Ramos (cell line): Measurements from ENCODE around the gene FARSB.

Source experiments
- in situ Hi-C: fragments of 300-500 bp; cut with MboI; formaldehyde crosslinking; loops from one replicate; pipeline ENCODE4 v1.14.3; 2022; ENCODE audit warnings: low sequenced_read_pairs; ENCODE audit not compliant: unreplicated experiment

FARSB gene

DNA sequence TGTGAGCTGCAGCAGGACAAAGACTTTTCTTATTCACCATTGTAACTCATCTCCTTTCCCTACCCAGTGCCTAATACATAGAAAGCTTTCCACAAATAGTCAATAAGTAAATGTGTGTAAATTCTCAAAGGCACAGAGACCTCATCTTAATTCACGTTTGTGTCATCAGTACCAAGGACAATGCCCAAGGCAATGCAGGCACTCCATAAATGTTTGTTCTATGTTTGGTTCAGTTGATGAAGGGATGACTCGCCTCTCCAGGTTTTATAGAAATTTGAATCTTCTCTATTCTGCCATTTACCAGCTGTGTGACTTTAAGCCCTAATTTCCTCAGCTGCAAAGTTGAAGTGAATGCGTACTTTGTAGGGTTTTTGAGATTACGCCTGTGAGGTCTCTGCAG is 13.5 kb upstream of the FARSB start:
- in situ Hi-C loops, result no loop called here

DNA sequence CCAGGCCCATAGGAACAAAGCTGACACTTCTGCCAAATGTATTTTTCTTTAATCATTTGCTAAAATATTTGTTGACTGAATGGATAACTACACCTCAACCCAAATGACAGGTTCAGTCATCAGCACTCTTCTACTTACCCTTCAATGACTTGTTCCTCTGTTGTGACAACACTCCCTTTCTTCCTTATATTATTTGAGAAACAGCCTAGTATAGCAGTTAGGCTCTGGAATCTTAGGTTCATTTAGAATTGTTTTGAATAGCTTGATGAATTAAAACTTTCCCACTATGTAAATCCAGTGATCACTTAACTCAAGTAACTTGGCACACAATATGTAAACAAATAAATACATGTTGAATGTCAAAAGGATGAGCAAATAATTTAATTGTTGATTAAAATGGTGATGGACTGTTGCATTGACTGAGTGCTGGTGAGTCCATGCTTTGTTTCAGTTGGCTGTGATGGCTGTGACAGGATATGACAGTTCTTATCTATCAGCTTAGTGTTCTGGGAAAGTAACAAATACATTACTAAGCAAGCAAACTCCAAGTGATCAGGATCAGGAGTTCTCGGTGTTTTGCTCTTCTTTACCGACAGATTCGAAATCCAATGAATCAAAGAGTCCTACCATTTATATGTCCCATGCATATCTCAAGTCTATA is 12.7 kb upstream of the FARSB start:
- in situ Hi-C loops, result no loop called here

DNA sequence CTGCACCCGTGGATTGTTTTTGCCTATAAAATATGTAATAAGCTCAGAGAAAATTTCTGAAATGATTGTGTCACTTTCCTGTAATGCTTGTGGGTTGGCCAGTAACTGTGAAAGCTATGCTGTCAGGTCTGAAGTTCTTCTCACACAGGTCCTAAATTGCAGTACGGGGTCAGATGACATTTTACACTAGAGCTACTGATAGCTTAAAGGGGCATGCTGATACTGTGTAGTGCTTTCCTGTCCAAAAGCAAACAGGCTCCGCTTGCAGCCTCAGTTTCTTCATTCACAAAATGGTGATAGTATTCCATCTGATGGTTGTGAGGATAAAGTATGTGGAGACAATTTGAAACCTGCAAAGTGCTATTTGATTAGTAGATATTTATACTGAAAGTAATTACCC is 7.6 kb upstream of the FARSB start:
- in situ Hi-C loops, result no loop called here

GRCh38 chr2:222656526-222657446 is 894 bp upstream of the FARSB start:
- in situ Hi-C loops, result no loop called here

DNA sequence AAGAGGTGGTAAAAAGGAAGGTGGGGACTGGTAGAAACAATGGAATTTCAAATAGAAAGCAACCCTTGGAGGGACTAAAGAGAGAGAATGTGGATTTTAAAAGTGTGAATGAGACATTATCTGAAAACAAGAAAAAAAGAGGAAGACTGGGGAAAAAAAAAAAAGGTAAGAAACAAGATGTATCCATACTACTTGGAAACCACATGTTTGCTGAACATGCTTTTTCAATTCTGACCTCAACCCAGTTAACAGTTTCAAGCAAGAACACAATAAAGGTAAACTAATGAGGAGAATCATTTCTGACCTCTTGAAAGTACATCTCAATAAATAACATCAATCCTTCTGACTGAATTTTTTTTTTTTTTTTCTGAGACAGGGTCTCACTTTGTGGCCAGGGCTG is 2.6 kb downstream of the FARSB start:
- in situ Hi-C loops, result no loop called here

- in situ Hi-C loops, result no loop called here
These were observed 3.2 kb downstream of the FARSB start for GRCh38 chr2:222652491-222653255.

DNA sequence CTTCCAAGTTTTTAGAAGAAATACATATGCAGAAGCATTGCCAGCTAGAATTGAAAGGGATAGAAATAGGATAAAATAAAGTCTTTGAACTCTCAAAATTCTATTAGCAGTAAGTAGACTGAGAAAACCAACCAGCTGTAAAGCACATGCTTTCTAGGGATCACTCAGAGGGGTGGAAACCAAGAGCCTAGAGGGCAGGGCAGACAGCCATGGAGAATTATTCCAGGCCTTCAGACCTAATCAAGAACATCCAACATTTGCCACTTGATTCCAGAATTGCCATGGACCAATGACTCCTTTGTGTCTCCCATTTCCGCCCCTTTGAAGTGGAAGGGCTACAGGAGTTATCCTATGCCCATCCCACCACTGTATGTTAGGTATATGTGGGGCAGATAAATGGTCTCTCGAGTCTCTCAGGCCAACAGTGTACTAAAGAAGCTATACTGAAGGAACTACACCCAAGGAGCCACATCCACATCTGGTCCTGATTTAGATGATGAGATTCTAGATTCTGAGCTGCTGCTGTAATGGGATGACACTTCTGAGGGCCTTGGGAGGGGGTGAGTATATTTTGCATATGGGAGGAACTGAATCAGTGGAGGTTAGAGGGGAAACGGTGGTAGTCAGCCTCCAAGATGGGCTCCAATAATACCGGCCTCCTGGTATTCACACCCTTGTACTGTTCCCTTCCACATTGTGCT is 4.0 kb downstream of the FARSB start:
- in situ Hi-C loops, result no loop called here

DNA sequence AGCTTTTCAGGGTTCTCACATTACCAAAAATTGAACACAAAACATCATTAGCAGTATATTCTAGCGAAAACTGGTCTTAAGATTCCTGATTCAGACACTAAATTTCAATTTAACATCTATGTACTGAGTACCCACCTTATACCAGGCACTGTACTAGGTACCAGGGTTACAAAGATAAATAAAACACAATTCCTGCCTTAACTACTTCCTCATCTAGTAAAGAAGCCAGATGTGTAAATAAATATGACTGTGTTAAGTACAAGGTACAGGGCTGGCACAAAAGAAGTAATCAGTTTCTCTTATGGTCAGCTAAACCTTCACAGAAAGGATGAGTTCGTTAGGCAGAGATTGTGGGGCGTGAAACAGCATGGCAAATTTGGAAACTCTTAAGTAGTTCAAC is 6.1 kb downstream of the FARSB start:
- in situ Hi-C loops, result no loop called here

DNA sequence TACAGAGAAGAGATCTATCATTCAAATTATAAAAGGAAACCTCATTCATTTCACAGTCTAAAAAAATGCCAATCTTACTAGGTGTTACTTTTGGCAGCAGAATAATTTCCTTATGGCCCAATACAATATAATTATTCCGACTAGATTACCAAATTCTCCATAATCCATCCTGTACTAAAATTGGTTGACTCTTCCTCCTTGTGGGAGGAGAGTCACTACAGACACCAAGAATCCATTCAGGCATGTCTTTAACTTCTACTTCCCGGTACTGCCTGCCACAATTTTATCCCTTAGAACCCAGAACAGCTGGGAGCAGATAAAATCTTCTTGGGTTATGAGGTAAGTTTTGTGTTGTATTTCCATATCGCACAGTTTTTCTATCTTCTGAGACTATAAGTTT is 9.9 kb downstream of the FARSB start:
- in situ Hi-C loops, result no loop called here

DNA sequence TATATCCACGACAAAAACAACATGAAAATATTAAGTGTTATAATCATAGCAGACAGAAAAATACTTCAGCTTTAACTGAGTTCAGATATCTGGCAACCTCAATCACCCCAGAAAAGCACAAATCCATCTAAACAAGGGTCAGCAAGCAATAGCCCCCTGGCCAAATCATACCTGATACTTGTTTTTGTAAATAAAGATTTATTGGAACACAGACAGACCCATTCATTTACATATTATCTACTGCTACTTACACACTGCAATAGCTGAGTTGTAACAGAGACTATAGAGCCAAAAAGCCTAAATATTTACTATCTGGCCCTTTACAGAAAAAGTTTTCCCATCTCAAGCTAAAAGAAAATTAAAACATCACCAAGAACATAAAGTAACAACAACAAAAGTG is 12.8 kb downstream of the FARSB start:
- in situ Hi-C loops, result no loop called here

- in situ Hi-C loops, result no loop called here
These were observed 14.6 kb downstream of the FARSB start for GRCh38 chr2:222641336-222641735.

- in situ Hi-C loops, result no loop called here
These were observed 18.8 kb downstream of the FARSB start for GRCh38 chr2:222637067-222637466.

- in situ Hi-C loops, result no loop called here
These were observed 20.6 kb downstream of the FARSB start for GRCh38 chr2:222635295-222635694.

- in situ Hi-C loops, result no loop called here
These were observed 28.1 kb downstream of the FARSB start for GRCh38 chr2:222627764-222628163.

DNA sequence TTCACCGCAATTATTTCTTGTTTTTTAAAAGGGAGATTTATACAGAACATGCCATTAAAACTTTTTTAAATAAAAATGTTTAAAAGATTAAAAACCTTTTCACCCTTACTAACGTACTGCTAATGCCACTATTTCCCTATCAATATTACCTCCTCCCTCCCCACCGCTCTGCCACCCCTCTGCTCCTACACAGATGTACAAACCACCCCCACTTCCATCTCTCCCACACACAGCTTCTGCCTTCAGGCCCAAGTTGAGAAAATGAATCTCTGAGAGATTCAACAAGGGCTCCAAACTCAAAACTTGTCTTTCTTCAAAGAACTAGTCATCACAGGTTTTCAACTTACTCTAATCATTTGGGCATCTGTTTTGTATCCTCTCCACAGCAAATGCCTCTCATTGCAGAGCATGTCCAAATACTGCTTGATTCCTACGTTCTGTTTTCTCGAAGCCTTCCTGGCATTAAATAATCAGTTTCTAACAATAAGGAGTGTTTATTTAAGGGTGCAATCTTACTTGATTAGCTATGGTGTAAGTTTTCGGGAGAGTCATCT is 32.1 kb downstream of the FARSB start:
- in situ Hi-C loops, result no loop called here

- in situ Hi-C loops, result no loop called here
These were observed 33.0 kb downstream of the FARSB start for GRCh38 chr2:222622910-222623309.

DNA sequence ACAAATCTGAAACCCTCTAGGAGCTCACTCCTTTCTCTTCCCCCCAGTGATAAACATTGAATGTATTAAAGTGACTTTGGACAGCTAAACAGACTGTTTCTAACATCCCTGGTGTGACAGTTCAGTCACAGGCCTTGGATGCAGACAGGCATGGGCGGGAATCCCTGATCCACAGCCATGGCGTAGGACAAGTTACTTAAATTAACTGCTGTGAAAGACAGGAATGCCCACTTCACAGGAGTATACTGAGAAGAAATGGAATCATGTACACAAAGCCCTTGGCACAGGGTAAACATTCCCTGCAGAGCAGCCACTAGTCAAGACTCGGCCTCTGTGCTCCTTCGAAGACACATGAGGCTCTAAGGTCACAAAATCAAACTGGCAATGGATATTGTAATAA is 34.0 kb downstream of the FARSB start:
- in situ Hi-C loops, result no loop called here

GRCh38 chr2:222615320-222615719 is 40.6 kb downstream of the FARSB start:
- in situ Hi-C loops, result no loop called here

- in situ Hi-C loops, result no loop called here
These were observed 42.1 kb downstream of the FARSB start for GRCh38 chr2:222613715-222614331.

- in situ Hi-C loops, result no loop called here
These were observed 44.2 kb downstream of the FARSB start for GRCh38 chr2:222611684-222612083.
